Pancreas (tissue), 10 donors: ENCODE data around the gene PRM2. TPM values are rescaled to one million over a fixed set of nuclear protein-coding genes. Genes with fewer than 3 reads are reported as not detected.

Experiments
- ATAC-seq, 4 donors: fragments of 200-7000 bp; cut with Tn5 transposase; one replicate each; pipeline versions ENCODE4 v1.8.0 to v1.9.1; 2020; ENCODE audit warnings: mild to moderate bottlenecking in 4 of 4, moderate library complexity in 4 of 4
- DNase-seq, 6 donors: peaks; one replicate each; pipeline ENCODE4 v3.0.0-alpha.2; 2020
- FAIRE-seq: peaks from 2 replicates; lab custom pipeline; 2012; peaks lifted over from hg19 to GRCh38; lab: Jason Lieb, UNC
- H3K27ac ChIP-seq, 4 donors: fragments of 200-600 bp; sonication (generic); 1 replicate in 3 of 4; 2 replicates in 1 of 4; pipeline versions ENCODE4 v1.5.0 to v1.8.0; 2020
- H3K27me3 ChIP-seq, 4 donors: fragments of 200-600 bp; one replicate each; pipeline ENCODE4 v1.8.0; 2021
- H3K36me3 ChIP-seq, 3 donors: fragments of 200-600 bp; sonication (generic) in 1 of 3; one replicate each; pipeline versions ENCODE4 v1.5.0 to v1.8.0; 2020 to 2021
- H3K4me1 ChIP-seq, 3 donors: fragments of 200-600 bp; one replicate each; pipeline ENCODE4 v1.8.0; 2021
- H3K4me3 ChIP-seq, 4 donors: fragments of 200-600 bp; sonication (generic) in 2 of 4; one replicate each; pipeline versions ENCODE4 v1.5.0 to v1.8.0; 2020 to 2021
- H3K9me3 ChIP-seq, 4 donors: fragments of 200-600 bp; one replicate each; pipeline ENCODE4 v1.8.0; 2021
- CTCF ChIP-seq, 4 donors: fragments of 200-600 bp; sonication (generic) in 3 of 4; IDR thresholded peaks; one replicate each; pipeline versions ENCODE4 v1.5.0 to v1.8.0; 2021; ENCODE audit warnings: antibody characterized with exemption in 4 of 4
- WGBS, 2 donors: extraction: QIAGEN DNeasy Blood & Tissue Kit; methylation state at CpG; one replicate each; pipeline ENCODE4 v1.1.7; 2013; 5-methylcytosine and 5-hydroxymethylcytosine counted together
- intact Hi-C, 3 donors: fragments of 100-400 bp; cut with DNase I; formaldehyde crosslinking; loops; one replicate each; pipeline versions ENCODE4 v1.11.1 to v1.14.2; 2022
- polyA plus RNA-seq, 2 donors: library from polyadenylated mRNA; stranded (reverse); fragments of 200-250 nt; gene quantifications; one replicate each; pipeline ENCODE4 v1.2.3, GENCODE V29; 2013
- total RNA-seq, 6 donors: library from RNA; stranded (reverse); fragmentation: NEBNext Ultra II Directional in 4 of 6; extraction: Animal tissue kit (Norgen Biotek cat#: 25700) in 4 of 6; gene quantifications; one replicate each; pipeline versions ENCODE4 v1.2.1 to v1.2.4, GENCODE V29; 2021 to 2023
- donor health status: healthy with polysubstance abuse.
- donor health status: DM: no; HTN: no; CAD: no; lungs with moderate emphysema.
- donor health status: DM: no; HTN: no; CAD: no.
- donor health status: control.
- donor health status: control.
- donor health status: Bipolar disorder and iron deficiency.
- donor health status: DM: yes; HTN: yes; CAD: no.
- donor health status: DM: no; HTN: no; CAD: no.
- donor health status: DM: no; HTN: no; CAD: no.
- donor health status: DM: yes; HTN: yes; CAD: no.

The PRM2 gene
- total and polyA plus RNA-seq, 8 donors: not detected

- WGBS, 2 donors: 80 to 82% methylated on average over 18 of the region's 18 CpGs
Measured at GRCh38 chr16:11251525-11252481, 24.5 kb downstream of the PRM2 start.

DNA sequence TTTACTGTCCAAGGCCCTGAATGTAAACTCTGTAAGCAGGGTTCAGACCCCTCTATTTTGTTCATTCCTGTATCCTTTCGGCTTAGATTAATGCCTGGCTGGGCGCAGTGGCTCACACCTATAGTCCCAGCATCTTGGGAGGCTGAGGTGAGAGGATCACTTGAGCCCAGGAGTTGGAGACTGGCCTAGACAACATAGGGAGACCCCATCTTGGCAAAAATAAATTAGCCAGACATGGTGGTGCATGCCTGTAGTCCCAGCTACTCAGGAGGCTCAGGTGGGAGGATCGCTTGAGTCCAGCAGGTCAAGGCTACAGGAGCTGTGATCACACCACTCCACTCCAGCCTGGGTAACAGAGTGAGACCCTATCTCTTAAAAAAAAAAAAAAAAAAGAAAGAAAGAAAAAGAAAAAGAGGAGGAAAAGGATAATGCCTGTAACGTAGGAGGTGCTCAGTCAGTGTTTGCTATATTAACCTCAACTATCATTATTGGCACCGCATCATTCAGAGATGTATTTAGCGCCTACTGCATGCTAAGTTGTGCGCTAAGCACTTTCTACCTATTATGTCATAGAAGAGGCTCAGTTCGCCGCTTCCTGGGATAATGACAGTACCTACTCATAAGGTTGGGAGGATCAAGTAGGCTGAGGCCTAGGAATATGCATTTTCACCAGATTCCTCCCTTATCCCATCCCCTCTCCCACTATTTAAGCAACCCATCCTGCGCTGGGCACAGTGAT is 25.3 kb downstream of the PRM2 start:
- H3K27ac ChIP-seq: no peak overlapping the region
- WGBS, 2 donors: 90 to 92% methylated on average over 10 of the region's 10 CpGs
- intact Hi-C loops: loop anchor here in 1 of 3 donors (5.0 kb wide), 1 partner anchor 284 kb away; no protein-coding TSS in a partner anchor
- DNase-seq: no peak
- no peaks in the 10 kb centered on the region for H3K4me1 ChIP-seq
- H3K4me3 ChIP-seq: no peak overlapping the region
- H3K36me3 ChIP-seq: no peaks in the 10 kb centered on the region
- no peak for TF ChIP-seq CTCF (IDR thresholded peaks at IDR 0.05)
- ATAC-seq: no peak
- no peaks in the 10 kb centered on the region for H3K27me3 ChIP-seq
- H3K9me3 ChIP-seq: no peaks in the 10 kb centered on the region
- FAIRE-seq: no peak

More at GRCh38 chr16:11251525-11252481, 24.5 kb downstream of the PRM2 start:
- no peaks in the 10 kb centered on the region for H3K27me3 ChIP-seq
- no peak overlapping the region for H3K27ac ChIP-seq
- ATAC-seq (no peak), DNase-seq (no peak), FAIRE-seq (no peak)
- no peaks in the 10 kb centered on the region for H3K36me3 ChIP-seq
- no peak overlapping the region for H3K4me3 ChIP-seq
- TF ChIP-seq CTCF (IDR thresholded peaks at IDR 0.05): no peak
- no peaks in the 10 kb centered on the region for H3K9me3 ChIP-seq
- peaks cover 0 to under 1% (median 0%) of the 10 kb centered on the region in 3 donors for H3K4me1 ChIP-seq
- intact Hi-C loops: loop anchor here in 1 of 3 donors (5.0 kb wide), 1 partner anchor 285 kb away; no protein-coding TSS in a partner anchor

DNA sequence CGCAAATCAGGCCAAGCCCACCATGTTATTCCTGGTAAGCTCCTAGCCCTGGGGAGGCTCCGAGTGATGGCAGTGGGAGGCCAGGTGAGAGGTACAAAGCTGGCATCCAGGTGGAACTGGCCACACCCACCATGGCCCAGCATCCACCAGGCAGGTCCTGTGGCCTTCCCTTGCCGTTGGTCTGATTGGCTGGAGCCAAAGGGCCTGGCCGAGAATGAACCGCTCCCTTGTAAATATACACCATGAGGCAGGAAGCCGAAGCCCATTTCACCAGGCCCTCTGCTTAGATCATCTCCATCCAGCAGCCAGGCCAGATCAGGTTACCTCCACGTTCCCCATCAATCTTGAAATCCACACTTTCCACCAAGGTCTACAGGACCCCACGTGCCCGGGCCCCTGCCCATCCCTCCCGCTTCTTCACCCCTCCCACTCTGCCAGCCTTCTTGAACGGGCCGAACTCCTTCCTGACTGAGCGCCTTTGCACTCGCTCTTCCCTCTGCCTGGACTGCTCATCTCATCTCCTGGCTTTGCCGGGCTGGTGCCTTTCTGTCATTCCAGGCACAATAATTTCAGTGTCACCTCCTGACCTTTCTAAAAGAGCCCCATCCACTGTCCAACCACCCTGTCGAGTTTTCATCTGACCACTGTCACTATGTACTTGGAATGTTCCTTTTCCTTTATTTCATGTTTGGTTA is 26.0 kb downstream of the PRM2 start:
- 67 to 74% methylated on average over 16 of the region's 16 CpGs for WGBS, 2 donors
- DNase-seq (no peak), ATAC-seq (no peak), FAIRE-seq (no peak)
- no peaks in the 10 kb centered on the region for H3K36me3 ChIP-seq
- H3K4me3 ChIP-seq: no peak overlapping the region
- no peaks in the 10 kb centered on the region for H3K9me3 ChIP-seq
- H3K27me3 ChIP-seq: no peaks in the 10 kb centered on the region
- no peak overlapping the region for H3K27ac ChIP-seq
- intact Hi-C loops: loop anchor here in 1 of 3 donors (5.0 kb wide), 1 partner anchor 283 kb away; no protein-coding TSS in a partner anchor
- no peak for TF ChIP-seq CTCF (IDR thresholded peaks at IDR 0.05)
- H3K4me1 ChIP-seq: no peaks in the 10 kb centered on the region

GRCh38 chr16:11249233-11250061 is 26.8 kb downstream of the PRM2 start:
- Histone ChIP-seq H3K9me3 (no peaks in the 10 kb centered on the region), H3K27me3 (no peaks in the 10 kb centered on the region), H3K4me3 (no peak overlapping the region), H3K36me3 (no peaks in the 10 kb centered on the region), H3K27ac (no peak overlapping the region), H3K4me1 (no peaks in the 10 kb centered on the region)
- TF ChIP-seq CTCF (IDR thresholded peaks at IDR 0.05): no peak
- intact Hi-C loops: loop anchor here in 1 of 3 donors (5.0 kb wide), 1 partner anchor 282 kb away; no protein-coding TSS in a partner anchor
- no peak for FAIRE-seq
- WGBS, 2 donors: 84 to 88% methylated on average over 63 of the region's 63 CpGs
- ATAC-seq: no peak
- DNase-seq: no peak
